ENCODE measurements around the gene MSH3.
"Not testable (repeated sequence)": the region's sequence is repeated elsewhere in the genome, so short reads cannot be mapped to it uniquely, and the experiment has no call there.

MSH3 gene

DNA sequence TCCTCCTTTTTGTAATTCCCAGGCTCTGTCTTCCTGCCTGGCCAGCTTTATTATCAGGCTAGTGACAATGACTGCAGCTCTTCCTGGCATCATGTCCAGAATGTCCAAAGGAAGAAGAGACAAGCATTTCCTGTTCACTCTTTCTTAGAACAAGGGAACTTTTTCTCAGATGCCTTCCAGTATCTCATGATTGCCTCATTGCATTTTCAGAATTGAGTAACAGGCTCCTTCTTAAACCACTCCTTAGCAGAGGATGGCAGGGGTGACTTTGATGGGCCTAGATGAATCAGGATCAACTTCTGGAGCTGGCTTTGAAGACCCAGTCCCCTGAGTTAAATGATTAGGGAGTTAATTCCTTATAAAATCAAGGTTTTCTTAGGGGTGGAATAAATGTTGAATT is 212.8 kb downstream of the MSH3 start:
- Mint-ChIP-seq H3K27me3 (no peaks in the 10 kb centered on the region), H3K9me3 (no peaks in the 10 kb centered on the region), H3K4me3 (no peak overlapping the region), H3K4me1 (ENCODE audit: low read depth) (peaks cover 57% of the 10 kb centered on the region), H3K36me3 (ENCODE audit: low read depth) (peaks cover 71% of the 10 kb centered on the region), H3K27ac (peak overlapping the region; percentile 12)

DNA sequence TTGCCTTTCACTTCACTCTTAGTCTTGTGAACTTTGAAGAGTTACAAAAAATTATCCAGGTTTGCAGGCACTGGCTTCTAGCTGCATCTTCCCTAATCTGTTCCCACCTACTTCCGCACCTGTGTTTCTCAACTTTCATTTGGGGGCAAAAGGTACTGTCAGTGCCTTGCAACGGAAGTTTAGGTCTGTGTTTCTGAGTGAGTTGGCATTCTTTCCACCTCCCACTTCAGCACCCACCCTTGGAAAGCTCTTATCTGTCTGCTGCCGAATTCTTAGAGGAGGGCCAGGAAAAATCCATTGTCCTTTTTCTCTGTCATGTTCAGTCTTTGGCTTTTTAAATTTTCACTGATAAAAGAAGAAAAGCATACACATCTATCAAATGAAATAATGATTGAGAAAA is 216.0 kb downstream of the MSH3 start:
- Mint-ChIP-seq H3K4me3 (no peak overlapping the region), H3K4me1 (ENCODE audit: low read depth) (peaks cover 38% of the 10 kb centered on the region), H3K27me3 (no peaks in the 10 kb centered on the region), H3K27ac (no peak overlapping the region), H3K36me3 (ENCODE audit: low read depth) (peaks cover 83% of the 10 kb centered on the region), H3K9me3 (no peaks in the 10 kb centered on the region)

DNA sequence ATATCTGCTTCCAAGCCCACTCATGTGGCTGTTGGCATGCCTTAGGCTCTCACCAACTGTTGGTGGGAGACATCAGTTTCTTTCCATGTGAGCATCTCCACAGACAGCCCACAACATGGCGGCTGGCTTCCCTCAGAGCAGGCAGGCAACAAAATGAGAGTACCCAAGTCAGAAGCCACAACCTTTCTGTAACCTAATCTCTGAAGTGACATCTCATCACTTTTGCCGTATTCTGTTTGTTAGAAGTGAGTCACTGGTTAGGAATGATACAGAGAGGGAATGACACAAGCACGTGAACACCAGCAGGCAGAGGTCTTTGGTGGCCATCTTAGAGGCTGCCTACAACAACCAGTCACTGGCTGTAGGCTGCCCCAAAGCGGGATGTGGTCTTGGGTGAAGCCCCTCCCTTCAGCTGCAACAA is 217.1 kb downstream of the MSH3 start:
- Mint-ChIP-seq H3K4me1 (ENCODE audit: low read depth) (peaks cover 29% of the 10 kb centered on the region), H3K36me3 (ENCODE audit: low read depth) (peaks cover 80% of the 10 kb centered on the region), H3K4me3 (peak overlapping the region; percentile 14), H3K9me3 (no peaks in the 10 kb centered on the region), H3K27ac (peak overlapping the region; percentile 70), H3K27me3 (no peaks in the 10 kb centered on the region)

DNA sequence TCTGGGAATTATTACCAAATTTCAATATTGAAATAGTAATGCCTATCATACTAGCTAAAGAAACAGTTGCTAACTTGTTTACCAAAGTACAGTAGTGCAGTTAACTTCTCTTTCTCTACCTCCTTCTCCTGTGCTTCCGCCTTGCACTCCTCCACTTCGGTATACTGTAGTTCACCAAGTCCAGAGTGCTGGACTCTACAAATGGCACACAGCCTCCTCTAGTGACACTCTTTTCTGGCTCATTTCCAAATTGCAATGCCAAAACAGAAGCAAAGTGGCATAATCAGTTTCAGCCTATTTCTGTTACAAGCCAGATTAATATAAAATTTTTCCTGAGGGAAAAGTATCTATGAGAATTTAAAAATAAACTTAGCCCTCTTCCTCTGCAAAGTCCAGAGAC is 219.7 kb downstream of the MSH3 start:
- peaks cover 72% of the 10 kb centered on the region for H3K36me3 Mint-ChIP-seq (ENCODE audit: low read depth)
- no peaks in the 10 kb centered on the region for H3K9me3 Mint-ChIP-seq
- H3K4me1 Mint-ChIP-seq (ENCODE audit: low read depth) = peaks cover 16% of the 10 kb centered on the region
- no peak overlapping the region for H3K4me3 Mint-ChIP-seq
- no peaks in the 10 kb centered on the region for H3K27me3 Mint-ChIP-seq
- H3K27ac Mint-ChIP-seq = no peak overlapping the region

DNA sequence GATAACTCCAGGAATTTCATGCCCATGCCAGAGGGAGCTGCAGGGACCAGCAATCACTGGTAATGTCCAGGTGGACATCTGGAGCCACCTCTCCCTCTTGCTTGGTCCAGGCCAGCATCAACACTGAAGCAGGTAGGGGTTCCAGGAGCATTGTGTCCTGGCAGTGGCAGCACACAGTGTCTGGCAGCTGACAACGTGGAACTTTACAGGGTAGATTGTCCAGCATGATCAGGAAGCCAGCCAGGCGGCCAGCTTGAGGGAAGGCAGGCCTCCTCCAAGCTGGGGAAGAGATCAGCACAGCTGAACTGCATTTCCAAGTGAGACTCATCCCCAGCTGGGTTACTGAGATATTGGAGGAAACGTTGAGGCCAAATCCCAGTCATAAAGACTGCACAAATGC is 223.1 kb downstream of the MSH3 start:
- Mint-ChIP-seq H3K4me3 (no peak overlapping the region), H3K9me3 (no peaks in the 10 kb centered on the region), H3K4me1 (ENCODE audit: low read depth) (no peaks in the 10 kb centered on the region), H3K36me3 (ENCODE audit: low read depth) (peaks cover 78% of the 10 kb centered on the region), H3K27ac (no peak overlapping the region), H3K27me3 (no peaks in the 10 kb centered on the region)

DNA sequence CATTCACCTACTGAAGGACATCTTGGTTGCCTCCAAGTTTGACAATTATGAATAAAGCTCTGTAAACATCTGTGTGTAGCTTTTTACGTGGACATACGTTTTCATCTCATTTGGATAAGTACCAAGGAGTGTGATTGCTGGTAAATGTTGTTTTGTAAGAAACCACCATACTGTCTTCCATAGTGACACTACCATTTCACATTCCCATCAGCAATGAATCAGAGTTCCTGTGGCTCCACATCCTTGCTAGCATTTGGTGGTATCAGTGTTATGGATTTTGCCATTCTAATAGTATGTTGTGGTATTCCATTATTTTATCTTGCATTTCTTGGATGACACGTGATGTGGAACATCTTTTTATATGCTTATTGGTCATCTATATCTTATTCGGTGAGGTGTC is 227.3 kb downstream of the MSH3 start:
- H3K36me3 Mint-ChIP-seq (ENCODE audit: low read depth) = peaks cover 47% of the 10 kb centered on the region
- peaks cover 23% of the 10 kb centered on the region for H3K4me1 Mint-ChIP-seq (ENCODE audit: low read depth)
- H3K9me3 Mint-ChIP-seq = no peaks in the 10 kb centered on the region
- no peak overlapping the region for H3K27ac Mint-ChIP-seq
- H3K4me3 Mint-ChIP-seq = no peak overlapping the region
- no peaks in the 10 kb centered on the region for H3K27me3 Mint-ChIP-seq

DNA sequence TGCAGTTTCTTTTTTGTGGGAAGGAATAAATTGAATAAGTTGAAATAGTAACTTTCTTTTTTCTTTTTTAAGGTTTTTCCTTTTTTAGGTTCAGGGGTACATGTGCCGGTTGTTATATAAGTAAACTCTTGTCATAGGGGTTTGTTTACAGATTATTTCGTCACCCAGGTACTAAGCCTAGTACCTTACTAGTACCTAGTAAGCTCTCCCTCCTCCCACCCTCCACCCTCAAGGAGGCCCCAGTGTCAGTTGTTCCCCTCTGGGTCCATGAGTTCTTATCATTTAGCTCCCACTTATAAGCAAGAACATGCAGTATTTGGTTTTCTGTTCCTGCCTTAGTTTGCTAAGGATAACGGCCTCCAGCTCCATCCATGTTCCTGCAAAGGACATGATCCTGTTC is 228.9 kb downstream of the MSH3 start:
- Mint-ChIP-seq H3K36me3 (ENCODE audit: low read depth) (peaks cover 33% of the 10 kb centered on the region), H3K4me1 (ENCODE audit: low read depth) (peaks cover 23% of the 10 kb centered on the region)
- H3K27ac Mint-ChIP-seq, H3K27me3 Mint-ChIP-seq, H3K4me3 Mint-ChIP-seq, H3K9me3 Mint-ChIP-seq: not testable (repeated sequence)

DNA sequence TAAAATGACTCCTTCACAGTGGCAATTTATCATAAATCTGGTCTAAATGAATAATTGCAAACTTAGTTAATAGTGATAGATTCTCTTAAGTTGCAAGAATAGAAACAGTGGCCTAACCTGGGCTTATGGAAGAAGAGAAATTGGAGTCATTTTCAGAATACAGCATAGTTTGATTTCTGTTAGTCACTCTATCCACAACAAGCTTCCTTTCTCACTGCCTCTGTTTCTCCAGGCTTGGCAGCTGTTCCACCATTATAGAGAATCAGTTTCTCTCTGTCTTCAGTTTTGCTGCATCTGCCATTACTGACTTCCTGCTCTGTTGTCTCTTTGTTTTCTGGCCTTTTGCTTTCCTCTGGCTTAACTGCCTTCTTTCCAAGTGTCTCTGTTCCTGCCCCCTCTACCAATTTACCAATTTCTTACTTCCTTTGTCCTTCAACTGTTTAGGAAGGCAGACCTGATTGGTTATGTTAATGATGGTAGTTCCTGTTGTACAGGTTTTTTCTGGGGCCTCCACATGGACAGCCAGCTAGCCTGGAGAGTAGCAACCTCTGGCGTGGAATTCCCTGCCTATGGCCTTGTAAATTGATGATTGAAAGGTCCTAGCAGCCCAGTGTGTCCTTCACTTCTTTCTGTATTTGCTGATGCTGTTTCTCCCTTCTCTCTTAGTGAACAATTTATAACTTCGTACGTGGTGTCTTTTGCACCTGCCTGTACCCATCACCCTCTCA is 229.8 kb downstream of the MSH3 start:
- H3K9me3 Mint-ChIP-seq = no peaks in the 10 kb centered on the region
- no peaks in the 10 kb centered on the region for H3K27me3 Mint-ChIP-seq
- H3K4me3 Mint-ChIP-seq = no peak overlapping the region
- H3K27ac Mint-ChIP-seq = peak overlapping the region; percentile 64
- peaks cover 29% of the 10 kb centered on the region for H3K36me3 Mint-ChIP-seq (ENCODE audit: low read depth)
- H3K4me1 Mint-ChIP-seq (ENCODE audit: low read depth) = peaks cover 23% of the 10 kb centered on the region

DNA sequence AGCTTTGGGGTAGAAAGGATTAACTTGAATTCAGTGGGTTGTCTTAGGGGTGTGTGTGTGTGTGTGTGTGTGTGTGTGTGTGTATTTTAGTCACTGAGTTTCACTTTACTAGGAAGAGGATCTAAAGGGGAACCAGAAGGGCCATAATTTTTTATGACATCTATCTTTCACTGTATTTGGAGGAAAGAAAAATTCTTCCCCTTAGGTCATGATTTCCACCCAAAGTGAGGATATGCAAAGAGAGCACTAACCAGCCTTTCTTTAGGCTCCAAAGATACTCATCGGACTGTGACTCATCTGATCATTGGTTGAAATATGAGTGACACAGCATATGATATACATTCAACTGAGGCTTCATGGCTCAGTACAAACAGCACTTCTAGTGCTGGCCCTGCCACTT is 230.5 kb downstream of the MSH3 start:
- H3K4me3 Mint-ChIP-seq = no peak overlapping the region
- no peaks in the 10 kb centered on the region for H3K9me3 Mint-ChIP-seq
- H3K27me3 Mint-ChIP-seq = no peaks in the 10 kb centered on the region
- peak overlapping the region; percentile 64 for H3K27ac Mint-ChIP-seq
- H3K36me3 Mint-ChIP-seq (ENCODE audit: low read depth) = peaks cover 24% of the 10 kb centered on the region
- H3K4me1 Mint-ChIP-seq (ENCODE audit: low read depth) = peaks cover 23% of the 10 kb centered on the region

DNA sequence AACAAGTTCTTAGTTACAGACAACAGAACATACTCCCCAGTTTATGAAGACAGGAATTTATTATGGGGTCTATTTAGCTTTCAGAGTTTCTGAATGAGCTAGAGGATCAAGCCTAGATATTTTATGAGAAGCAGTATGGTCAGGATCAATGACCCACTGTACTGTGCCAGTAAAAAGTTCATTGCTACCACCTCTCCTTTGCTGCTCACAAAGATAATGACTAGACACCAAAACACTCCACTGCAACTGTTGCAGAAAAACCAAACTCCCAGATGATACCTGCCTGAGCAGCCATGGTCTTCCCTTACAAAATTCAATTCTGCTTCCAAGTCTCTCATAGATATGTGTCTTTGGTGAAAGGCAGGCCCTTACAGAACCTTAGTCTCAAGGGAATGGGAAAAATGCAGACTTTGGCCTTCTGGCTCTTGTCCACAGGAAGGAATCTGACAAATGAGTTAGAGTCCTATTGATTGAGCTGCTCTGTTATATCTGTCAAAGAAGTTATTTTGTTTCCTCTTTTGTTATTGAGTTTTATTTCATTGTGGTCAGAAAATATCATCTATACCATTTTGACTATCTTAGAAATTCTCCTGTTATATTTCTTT is 231.0 kb downstream of the MSH3 start:
- Mint-ChIP-seq H3K4me3 (no peak overlapping the region), H3K27ac (peak overlapping the region; percentile 6), H3K27me3 (no peaks in the 10 kb centered on the region), H3K36me3 (ENCODE audit: low read depth) (peaks cover 20% of the 10 kb centered on the region), H3K9me3 (no peaks in the 10 kb centered on the region), H3K4me1 (ENCODE audit: low read depth) (peaks cover 23% of the 10 kb centered on the region)

DNA sequence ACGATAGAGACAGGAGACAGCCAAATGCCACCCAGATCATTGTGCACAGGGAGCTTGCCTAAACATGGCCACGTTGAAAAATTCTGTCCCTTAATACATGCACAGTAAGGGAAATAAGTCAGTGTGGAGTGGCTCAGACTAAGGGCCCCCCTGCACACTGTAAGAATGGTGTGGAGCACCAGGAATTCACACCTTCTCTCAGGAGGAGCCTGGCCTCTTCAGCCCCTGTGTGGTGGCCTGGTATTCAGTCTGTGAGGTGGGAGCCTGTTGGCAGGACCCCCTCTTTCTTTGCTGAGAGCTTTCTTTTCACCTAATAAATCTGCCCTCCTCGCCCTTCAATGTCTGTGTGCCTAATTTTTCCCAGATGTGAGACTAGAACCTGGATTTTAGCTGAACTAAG is 239.6 kb downstream of the MSH3 start:
- Mint-ChIP-seq H3K27ac (no peak overlapping the region), H3K4me3 (no peak overlapping the region), H3K27me3 (no peaks in the 10 kb centered on the region), H3K9me3 (no peaks in the 10 kb centered on the region), H3K4me1 (ENCODE audit: low read depth) (no peaks in the 10 kb centered on the region), H3K36me3 (ENCODE audit: low read depth) (peaks cover 10% of the 10 kb centered on the region)

DNA sequence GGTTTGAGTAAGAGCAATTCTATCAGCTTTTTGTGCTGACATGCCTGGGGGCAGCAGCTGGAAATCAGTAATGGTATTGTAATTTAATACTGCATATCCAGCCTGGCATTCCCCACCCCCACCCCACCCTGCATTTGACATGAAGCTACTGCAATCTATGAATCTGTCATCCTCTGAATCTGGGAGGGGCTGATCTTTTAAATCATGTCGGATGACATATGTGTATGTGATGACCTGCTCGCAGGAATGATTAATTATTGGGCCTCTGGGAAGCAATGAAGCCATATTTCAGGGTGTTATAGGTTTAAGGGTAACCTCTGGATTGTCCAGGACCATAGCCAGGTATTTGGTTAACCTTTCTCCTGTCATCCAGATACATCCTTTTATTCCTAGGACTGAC is 241.1 kb downstream of the MSH3 start:
- Mint-ChIP-seq H3K9me3 (no peaks in the 10 kb centered on the region), H3K36me3 (ENCODE audit: low read depth) (peaks cover 8% of the 10 kb centered on the region), H3K27ac (no peak overlapping the region), H3K27me3 (no peaks in the 10 kb centered on the region), H3K4me3 (no peak overlapping the region), H3K4me1 (ENCODE audit: low read depth) (no peaks in the 10 kb centered on the region)

DNA sequence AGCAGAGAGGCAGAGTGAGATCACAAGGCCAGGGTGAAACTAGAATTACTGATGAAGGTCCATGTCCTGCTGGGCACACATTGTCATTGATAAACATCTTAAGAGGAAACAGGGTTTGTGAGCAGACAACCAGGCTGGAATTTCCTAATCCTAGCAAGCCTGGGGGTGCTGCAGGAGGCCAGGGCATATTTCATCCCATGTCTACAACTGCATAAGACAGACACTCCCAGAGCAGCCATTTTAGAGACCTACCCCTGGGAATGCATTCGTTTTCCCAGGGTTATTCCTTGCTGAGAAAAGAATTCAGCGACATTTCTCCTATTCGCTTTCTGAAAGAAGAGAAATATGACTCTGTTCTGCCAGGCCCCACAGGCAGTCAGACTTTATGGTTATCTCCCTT is 248.2 kb downstream of the MSH3 start:
- peaks cover 20% of the 10 kb centered on the region for H3K9me3 Mint-ChIP-seq
- H3K36me3 Mint-ChIP-seq (ENCODE audit: low read depth) = peaks cover 26% of the 10 kb centered on the region
- H3K27me3 Mint-ChIP-seq; H3K4me3 Mint-ChIP-seq; H3K27ac Mint-ChIP-seq; H3K4me1 Mint-ChIP-seq (ENCODE audit: low read depth): not testable (repeated sequence)

DNA sequence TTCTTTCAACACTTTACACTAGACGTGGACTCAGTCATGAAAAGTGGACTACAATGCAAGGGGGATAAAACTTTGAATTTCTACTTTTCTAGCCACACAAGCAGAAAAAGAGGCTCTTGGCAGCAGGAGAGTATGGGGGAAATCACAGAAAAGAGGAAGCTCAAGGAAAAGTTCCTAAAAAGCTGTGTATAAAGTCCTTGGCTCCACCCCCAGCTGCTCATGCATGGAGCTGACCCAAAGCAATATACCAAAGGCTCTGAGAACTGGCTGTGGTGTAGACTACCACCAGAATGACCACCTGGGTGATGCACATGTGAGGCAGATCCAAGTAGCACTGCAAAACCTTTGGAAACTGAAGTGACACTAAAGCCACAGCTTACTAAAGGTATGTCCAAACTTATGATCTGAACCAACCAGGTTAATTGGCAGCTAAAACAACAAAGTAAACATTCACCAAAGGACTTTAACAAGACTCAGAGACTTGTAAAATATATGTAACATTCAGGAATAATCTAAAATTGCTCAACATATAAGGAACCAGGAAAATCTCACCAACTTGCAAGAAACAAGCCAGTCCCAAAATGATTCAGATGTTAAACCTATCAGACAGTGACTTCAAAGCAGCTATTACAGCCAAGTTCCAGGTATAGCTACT is 250.2 kb downstream of the MSH3 start:
- Mint-ChIP-seq H3K9me3 (peaks cover 20% of the 10 kb centered on the region), H3K4me3 (no peak overlapping the region), H3K27ac (no peak overlapping the region)

DNA sequence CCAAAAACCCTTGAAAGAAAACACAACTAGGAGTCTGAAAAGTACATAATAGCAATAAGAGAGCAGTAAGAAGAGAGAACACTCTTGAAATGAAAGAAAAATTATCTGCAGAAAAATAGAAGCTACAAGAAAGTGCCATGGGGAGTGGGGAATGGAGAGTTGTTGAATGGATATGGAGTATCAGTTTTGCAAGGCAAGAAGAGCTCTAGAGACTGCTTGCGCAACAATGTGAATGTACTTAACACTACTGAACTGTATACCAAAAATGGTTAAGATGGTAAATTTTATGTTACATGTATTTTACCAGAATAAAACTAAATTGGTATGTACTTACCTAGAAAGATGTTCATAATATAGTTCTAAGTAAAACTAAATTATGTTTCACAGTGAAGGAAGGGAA is 251.0 kb downstream of the MSH3 start:
- peaks cover 26% of the 10 kb centered on the region for H3K36me3 Mint-ChIP-seq (ENCODE audit: low read depth)
- H3K9me3 Mint-ChIP-seq = peaks cover 20% of the 10 kb centered on the region
- no peaks in the 10 kb centered on the region for H3K27me3 Mint-ChIP-seq
- no peak overlapping the region for H3K4me3 Mint-ChIP-seq
- H3K4me1 Mint-ChIP-seq (ENCODE audit: low read depth) = no peaks in the 10 kb centered on the region
- H3K27ac Mint-ChIP-seq = no peak overlapping the region

More for the DNA sequence above, 250.2 kb downstream of the MSH3 start:
- peaks cover 26% of the 10 kb centered on the region for H3K36me3 Mint-ChIP-seq (ENCODE audit: low read depth)
- H3K4me1 Mint-ChIP-seq (ENCODE audit: low read depth) = no peaks in the 10 kb centered on the region
- no peaks in the 10 kb centered on the region for H3K27me3 Mint-ChIP-seq

All from stimulated activated naive CD8-positive, alpha-beta T cell treated with anti-CD3 and anti-CD28 coated beads, Interleukin-15, Interleukin-2, amounts not matched to agents 100 ng/mL and 50 ng/mL, for 24 hours (primary cell).